PC-9 (cell line): ENCODE data around the gene SYT1.

Experiments used
- EZH2 ChIP-seq: fragments of 200-600 bp; sonication (generic); IDR thresholded peaks from 2 replicates; pipeline ENCODE4 v1.8.0; 2017; ENCODE audit warnings: antibody characterized with exemption, low read depth
- TF ChIP-seq, protein P1 (sequence below): fragments of 200-600 bp; sonication (generic); conservative IDR thresholded peaks from 2 replicates; pipeline ENCODE4 v1.6.1; 2017; ENCODE audit warnings: mixed run types, antibody characterized with exemption, mild to moderate bottlenecking, moderate library complexity

DNA sequence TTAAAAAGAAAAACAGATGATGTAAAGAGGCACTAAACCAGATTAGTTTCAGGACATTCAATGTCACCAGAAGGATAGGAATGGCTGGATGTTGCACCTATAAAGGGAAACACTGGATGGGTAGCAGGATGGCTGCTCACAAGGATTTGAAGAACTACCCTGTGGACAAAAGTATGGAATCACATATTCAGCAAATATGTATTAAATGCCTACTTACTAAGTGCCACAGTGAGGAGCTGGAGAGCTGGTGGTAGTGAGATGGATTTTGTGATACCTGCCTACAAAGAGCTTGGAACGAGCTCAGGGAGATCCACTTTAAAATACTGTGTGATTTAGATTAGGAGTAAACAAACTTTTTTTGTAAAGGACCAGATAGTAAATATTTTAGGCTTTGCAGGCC is 510.0 kb downstream of the SYT1 start:
- TF ChIP-seq EZH2 = no peak
- TF ChIP-seq, protein P1, sequence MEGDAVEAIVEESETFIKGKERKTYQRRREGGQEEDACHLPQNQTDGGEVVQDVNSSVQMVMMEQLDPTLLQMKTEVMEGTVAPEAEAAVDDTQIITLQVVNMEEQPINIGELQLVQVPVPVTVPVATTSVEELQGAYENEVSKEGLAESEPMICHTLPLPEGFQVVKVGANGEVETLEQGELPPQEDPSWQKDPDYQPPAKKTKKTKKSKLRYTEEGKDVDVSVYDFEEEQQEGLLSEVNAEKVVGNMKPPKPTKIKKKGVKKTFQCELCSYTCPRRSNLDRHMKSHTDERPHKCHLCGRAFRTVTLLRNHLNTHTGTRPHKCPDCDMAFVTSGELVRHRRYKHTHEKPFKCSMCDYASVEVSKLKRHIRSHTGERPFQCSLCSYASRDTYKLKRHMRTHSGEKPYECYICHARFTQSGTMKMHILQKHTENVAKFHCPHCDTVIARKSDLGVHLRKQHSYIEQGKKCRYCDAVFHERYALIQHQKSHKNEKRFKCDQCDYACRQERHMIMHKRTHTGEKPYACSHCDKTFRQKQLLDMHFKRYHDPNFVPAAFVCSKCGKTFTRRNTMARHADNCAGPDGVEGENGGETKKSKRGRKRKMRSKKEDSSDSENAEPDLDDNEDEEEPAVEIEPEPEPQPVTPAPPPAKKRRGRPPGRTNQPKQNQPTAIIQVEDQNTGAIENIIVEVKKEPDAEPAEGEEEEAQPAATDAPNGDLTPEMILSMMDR = no peak
